IgD-negative memory B cell (primary cell): ENCODE data around the gene EIF4A3. TPM values are rescaled to one million over a fixed set of nuclear protein-coding genes. Genes with fewer than 3 reads are reported as not detected.

ENCODE experiments used
- H3K27ac Mint-ChIP-seq, 3 donors: one replicate each; pipeline ENCODE4 v1.8.0; 2020 to 2022; ENCODE audit warnings: mild to moderate bottlenecking in 3 of 3, mixed read lengths in 3 of 3, moderate library complexity in 1 of 3
- H3K27me3 Mint-ChIP-seq: one replicate; pipeline ENCODE4 v1.8.0; 2021; ENCODE audit warnings: mixed read lengths
- H3K36me3 Mint-ChIP-seq: one replicate; pipeline ENCODE4 v1.8.0; 2020; ENCODE audit warnings: mild to moderate bottlenecking, mixed read lengths
- H3K4me1 Mint-ChIP-seq, 3 donors: one replicate each; pipeline ENCODE4 v1.8.0; 2020 to 2022; ENCODE audit warnings: mixed read lengths in 3 of 3, mild to moderate bottlenecking in 1 of 3
- H3K4me3 Mint-ChIP-seq, 4 donors: one replicate each; pipeline ENCODE4 v1.8.0; 2020 to 2022; ENCODE audit warnings: mild to moderate bottlenecking in 4 of 4, mixed read lengths in 4 of 4, moderate library complexity in 3 of 4
- H3K9me3 Mint-ChIP-seq, 3 donors: one replicate each; pipeline ENCODE4 v1.8.0; 2020 to 2021; ENCODE audit warnings: mixed read lengths in 3 of 3, mild to moderate bottlenecking in 1 of 3
- polyA plus RNA-seq: library from polyadenylated mRNA; unstranded; fragments of 300-500 nt; fragmentation: Illumina TruSeq; gene quantifications from one replicate; pipeline ENCODE4 v1.2.3, GENCODE V29; 2021

The EIF4A3 gene
- polyA plus RNA-seq: 71.0 TPM

DNA sequence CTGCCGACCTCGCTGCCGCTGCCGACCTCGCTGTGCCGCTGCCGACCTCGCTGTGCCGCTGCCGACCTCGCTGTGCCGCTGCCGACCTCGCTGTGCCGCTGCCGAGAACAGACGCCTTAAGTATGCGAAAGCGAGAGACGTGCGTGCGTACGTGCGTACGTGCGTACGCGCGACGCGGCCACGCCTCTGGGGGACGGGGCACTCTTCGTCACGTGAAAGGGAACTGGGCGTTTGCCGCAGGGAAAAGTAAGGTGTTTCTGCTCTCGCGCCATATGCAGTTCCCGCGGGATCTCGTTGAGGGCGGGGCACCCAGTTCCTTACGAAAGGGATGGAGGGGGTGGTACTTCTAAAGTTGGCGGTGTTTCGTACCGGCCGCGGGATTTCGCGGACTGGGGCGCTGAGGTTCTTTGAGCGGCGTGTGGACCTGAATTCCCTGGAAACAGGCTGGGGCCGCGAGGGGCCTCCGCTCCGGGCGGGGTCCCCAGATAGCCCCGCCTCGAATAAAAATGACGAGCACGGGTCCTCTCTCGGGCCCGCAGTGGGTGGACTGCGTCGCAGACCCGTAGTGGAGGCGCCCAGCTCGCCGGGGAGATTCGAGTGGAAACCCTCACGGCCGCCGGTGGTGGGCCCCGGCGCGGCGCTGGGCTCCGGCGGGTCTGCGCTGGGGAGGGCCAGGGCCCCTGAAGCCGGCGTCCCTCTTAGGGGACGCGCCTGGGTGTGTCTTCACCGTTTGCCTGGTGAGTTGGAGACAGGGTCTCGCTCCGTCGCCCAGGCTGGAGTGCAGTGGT is at the start of gene EIF4A3:
EIF4A3 (minus strand) TSS at position 94 of the 788 bp plus-strand sequence. CDS start 167 bp downstream, outside the sequence.
- Mint-ChIP-seq H3K36me3 (peaks cover 1% of the 10 kb centered on the region), H3K9me3 (no peaks in the 10 kb centered on the region), H3K4me1 (peaks cover 15 to 33% (median 25%) of the 10 kb centered on the region in 3 donors), H3K4me3 (peak within 1 kb of the TSS; percentile 95 to 100 (median 97)), H3K27ac (peak within 1 kb of the TSS; percentile 65 to 97 (median 80)), H3K27me3 (no peaks in the 10 kb centered on the region)

DNA sequence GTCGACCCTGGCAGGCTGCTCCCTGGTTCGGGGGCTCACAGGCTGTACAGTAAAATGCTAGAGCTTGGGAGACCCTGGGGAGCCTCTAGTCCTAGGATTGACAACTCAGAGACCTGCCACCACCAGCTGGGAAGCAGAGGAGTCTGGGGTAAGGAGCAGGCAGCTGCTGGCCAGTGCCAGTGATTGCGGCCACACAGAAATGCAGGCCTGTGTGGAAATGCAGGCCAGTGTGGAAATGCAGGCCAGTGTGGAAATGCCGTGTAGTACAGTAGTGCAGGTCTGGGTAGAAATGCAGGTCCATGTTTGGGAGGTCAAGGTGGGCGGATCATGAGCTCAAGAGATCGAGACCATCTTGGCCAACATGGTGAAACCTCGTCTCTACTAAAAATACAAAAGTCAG is 49.7 kb upstream of the EIF4A3 start:
- Mint-ChIP-seq H3K9me3 (peaks cover 0 to 2% (median 0%) of the 10 kb centered on the region in 3 donors), H3K4me1 (peaks cover 0 to under 1% (median 0%) of the 10 kb centered on the region in 3 donors), H3K36me3 (no peaks in the 10 kb centered on the region), H3K27me3 (peaks cover 2% of the 10 kb centered on the region), H3K4me3 (no peak overlapping the region), H3K27ac (no peak overlapping the region)

DNA sequence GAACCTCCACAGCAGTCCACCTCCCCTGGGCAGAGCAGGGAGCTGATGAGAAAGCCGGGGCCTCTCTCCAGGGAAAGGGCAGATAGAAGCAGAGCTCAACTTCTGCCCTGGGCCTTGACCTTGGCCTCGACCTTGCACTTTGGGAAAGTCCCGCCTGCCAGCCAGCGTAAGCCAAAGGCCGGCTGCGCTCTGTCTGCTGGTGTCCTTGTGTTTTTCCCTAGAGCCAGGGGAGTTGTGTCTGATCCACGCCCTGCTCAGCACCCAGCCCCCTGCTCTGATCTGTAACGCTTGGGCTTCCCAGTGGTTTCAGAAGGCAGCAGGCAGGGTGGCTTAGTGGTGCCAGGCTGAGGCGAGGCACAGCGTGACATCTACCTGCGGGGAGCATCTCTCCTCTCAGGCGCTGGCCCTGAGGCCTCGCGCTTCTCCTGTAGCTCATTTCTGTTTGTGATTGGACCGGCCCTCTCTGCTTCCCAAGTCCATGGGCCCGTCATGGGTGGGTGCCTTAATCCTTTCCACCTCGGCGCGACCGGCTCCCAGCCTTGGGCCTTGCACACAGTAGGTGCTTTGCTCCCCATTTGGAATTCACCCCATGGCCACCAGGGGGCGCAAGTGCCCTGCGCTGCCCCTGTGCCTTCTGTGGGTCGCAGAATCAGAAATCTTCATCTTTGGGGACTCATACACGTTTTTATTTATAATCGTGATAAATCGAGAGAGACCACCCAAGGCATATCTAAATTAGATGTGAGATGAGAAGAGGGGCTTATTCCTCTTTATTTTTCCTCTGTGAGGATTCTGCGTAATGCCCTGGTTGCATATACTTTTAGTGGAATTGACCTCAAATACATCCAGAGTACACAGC is 49.0 kb upstream of the EIF4A3 start:
- peak overlapping the region in 2 of 3 donors; percentile 81 to 86 for H3K27ac Mint-ChIP-seq
- H3K27me3 Mint-ChIP-seq: peaks cover 4% of the 10 kb centered on the region
- H3K36me3 Mint-ChIP-seq: no peaks in the 10 kb centered on the region
- H3K4me3 Mint-ChIP-seq: peak overlapping the region in 1 of 4 donors; percentile 48
- H3K9me3 Mint-ChIP-seq: peaks cover 0 to 2% (median 0%) of the 10 kb centered on the region in 3 donors
- peaks cover 0 to 2% (median 0%) of the 10 kb centered on the region in 3 donors for H3K4me1 Mint-ChIP-seq

- Mint-ChIP-seq H3K4me3 (no peak overlapping the region), H3K4me1 (peaks cover 0 to 2% (median 0%) of the 10 kb centered on the region in 3 donors), H3K27me3 (peaks cover 4% of the 10 kb centered on the region), H3K9me3 (peaks cover 0 to 2% (median 0%) of the 10 kb centered on the region in 3 donors), H3K36me3 (no peaks in the 10 kb centered on the region), H3K27ac (no peak overlapping the region)
These were observed 48.2 kb upstream of the EIF4A3 start for GRCh38 chr17:80195141-80195540.

- Mint-ChIP-seq H3K27ac (no peak overlapping the region), H3K4me3 (peak overlapping the region in 1 of 4 donors; percentile 69), H3K36me3 (no peaks in the 10 kb centered on the region), H3K4me1 (peaks cover 0 to 2% (median 0%) of the 10 kb centered on the region in 3 donors), H3K9me3 (peaks cover 0 to 2% (median 0%) of the 10 kb centered on the region in 3 donors), H3K27me3 (peaks cover 7% of the 10 kb centered on the region)
These were observed 45.1 kb upstream of the EIF4A3 start for GRCh38 chr17:80191865-80192661.

DNA sequence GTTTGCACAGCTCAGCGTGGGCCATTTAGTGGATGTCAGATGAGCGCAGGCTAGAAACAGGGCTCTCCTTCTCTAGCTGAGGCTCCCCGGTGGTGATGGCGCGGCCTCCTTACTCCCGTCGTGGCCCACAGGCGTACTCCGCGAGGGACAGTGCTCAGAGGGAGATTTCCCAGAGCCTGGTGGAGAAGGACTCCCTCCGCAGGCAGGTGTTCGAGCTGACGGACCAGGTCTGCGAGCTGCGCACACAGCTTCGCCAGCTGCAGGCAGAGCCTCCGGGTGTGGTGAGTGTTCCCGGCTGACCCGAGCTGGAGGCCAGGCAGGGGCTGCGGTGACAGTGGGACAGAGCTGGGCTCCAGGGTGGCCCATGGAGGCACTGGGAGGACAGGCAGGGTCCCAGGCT is 44.3 kb upstream of the EIF4A3 start:
- Mint-ChIP-seq H3K36me3 (no peaks in the 10 kb centered on the region), H3K4me1 (peaks cover 0 to 2% (median 0%) of the 10 kb centered on the region in 3 donors), H3K4me3 (no peak overlapping the region), H3K27me3 (peaks cover 7% of the 10 kb centered on the region), H3K27ac (no peak overlapping the region), H3K9me3 (peaks cover 0 to 2% (median 0%) of the 10 kb centered on the region in 3 donors)

- Mint-ChIP-seq H3K36me3 (no peaks in the 10 kb centered on the region), H3K27ac (no peak overlapping the region), H3K27me3 (peaks cover 7% of the 10 kb centered on the region), H3K4me1 (peaks cover 0 to 2% (median 0%) of the 10 kb centered on the region in 3 donors), H3K4me3 (no peak overlapping the region), H3K9me3 (peaks cover 0 to 2% (median 0%) of the 10 kb centered on the region in 3 donors)
These were observed 43.8 kb upstream of the EIF4A3 start for GRCh38 chr17:80190716-80191115.

DNA sequence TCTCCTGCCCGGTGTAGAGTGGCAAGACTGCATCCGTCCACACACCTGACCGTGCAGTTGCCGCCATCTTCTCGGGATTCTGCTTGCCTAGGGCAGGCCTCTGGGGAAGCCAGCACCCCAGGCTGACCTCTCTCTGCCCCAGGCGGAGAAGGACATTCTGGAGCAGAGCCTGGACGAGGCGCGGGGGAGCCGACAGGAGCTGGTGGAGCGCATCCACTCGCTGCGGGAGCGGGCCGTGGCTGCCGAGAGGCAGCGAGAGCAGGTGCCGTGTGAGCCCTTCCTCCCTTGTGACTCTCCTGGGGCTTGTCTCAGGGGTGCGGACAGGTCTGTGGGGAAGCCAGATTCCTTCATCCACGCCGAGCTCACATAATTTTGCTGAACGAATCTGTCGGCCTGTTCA is 42.7 kb upstream of the EIF4A3 start:
- H3K27ac Mint-ChIP-seq: no peak overlapping the region
- H3K36me3 Mint-ChIP-seq: no peaks in the 10 kb centered on the region
- H3K4me3 Mint-ChIP-seq: no peak overlapping the region
- peaks cover 10% of the 10 kb centered on the region for H3K27me3 Mint-ChIP-seq
- peaks cover 0 to 2% (median 0%) of the 10 kb centered on the region in 3 donors for H3K4me1 Mint-ChIP-seq
- peaks cover 0 to 2% (median 0%) of the 10 kb centered on the region in 3 donors for H3K9me3 Mint-ChIP-seq

DNA sequence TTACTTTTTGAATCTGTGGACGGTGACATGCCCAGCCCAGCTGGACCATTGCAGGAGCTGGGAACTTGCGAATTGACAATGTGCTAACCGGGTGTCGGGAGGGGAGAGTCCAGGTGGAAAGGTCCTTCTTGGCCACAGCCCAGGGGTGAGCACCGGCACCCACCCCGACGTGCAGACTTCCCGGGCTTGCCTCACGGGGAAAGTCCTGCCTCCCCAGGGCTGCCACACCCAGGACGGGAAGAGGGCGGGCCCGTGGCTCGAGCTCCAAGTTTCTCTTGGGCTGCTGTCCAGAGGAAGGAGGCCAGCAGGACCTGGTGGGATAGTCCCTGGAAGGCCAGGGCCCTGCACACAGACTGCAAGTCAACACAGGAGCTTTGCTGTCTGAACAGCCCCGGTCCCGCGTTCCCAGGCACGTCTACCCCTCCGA is 40.6 kb upstream of the EIF4A3 start:
- Mint-ChIP-seq H3K4me1 (peaks cover 0 to 2% (median 0%) of the 10 kb centered on the region in 3 donors), H3K27ac (no peak overlapping the region), H3K36me3 (peaks cover 2% of the 10 kb centered on the region), H3K4me3 (no peak overlapping the region), H3K9me3 (peaks cover 0 to 2% (median 0%) of the 10 kb centered on the region in 3 donors), H3K27me3 (peaks cover 10% of the 10 kb centered on the region)

- peaks cover 10% of the 10 kb centered on the region for H3K27me3 Mint-ChIP-seq
- no peak overlapping the region for H3K27ac Mint-ChIP-seq
- H3K4me3 Mint-ChIP-seq: peak overlapping the region in 1 of 4 donors; percentile 27
These were observed 40.2 kb upstream of the EIF4A3 start for GRCh38 chr17:80187090-80187489.

DNA sequence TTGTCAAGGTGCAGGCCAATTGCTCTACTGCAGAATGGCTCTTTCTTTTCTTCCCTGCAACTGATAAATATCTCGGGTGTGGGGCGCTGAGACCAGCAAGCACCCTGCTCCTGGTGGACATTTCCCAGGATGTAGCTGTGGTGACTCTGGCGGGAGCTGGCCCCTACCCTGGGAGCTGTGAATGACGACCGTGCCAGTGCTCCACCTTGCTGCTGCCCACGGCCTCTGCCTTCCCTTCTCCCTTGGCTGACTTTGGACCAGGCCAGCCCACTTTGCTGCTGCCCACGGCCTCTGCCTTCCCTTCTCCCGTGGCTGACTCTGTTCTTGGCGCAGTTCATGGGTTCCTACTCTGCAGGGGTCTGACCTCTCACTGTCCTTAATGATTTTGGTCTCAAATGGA is 39.0 kb upstream of the EIF4A3 start:
- peaks cover 15% of the 10 kb centered on the region for H3K27me3 Mint-ChIP-seq
- no peak overlapping the region for H3K4me3 Mint-ChIP-seq
- H3K9me3 Mint-ChIP-seq: peaks cover 0 to 2% (median 0%) of the 10 kb centered on the region in 3 donors
- peaks cover 2% of the 10 kb centered on the region for H3K36me3 Mint-ChIP-seq
- H3K27ac Mint-ChIP-seq: no peak overlapping the region
- H3K4me1 Mint-ChIP-seq: no peaks in the 10 kb centered on the region

More at GRCh38 chr17:80187090-80187489, 40.2 kb upstream of the EIF4A3 start:
- H3K9me3 Mint-ChIP-seq: peaks cover 0 to 2% (median 0%) of the 10 kb centered on the region in 3 donors
- peaks cover 0 to 2% (median 0%) of the 10 kb centered on the region in 3 donors for H3K4me1 Mint-ChIP-seq
- peaks cover 2% of the 10 kb centered on the region for H3K36me3 Mint-ChIP-seq

GRCh38 chr17:80184423-80184714 is 37.4 kb upstream of the EIF4A3 start:
- peaks cover 0 to 2% (median 0%) of the 10 kb centered on the region in 3 donors for H3K9me3 Mint-ChIP-seq
- no peak overlapping the region for H3K27ac Mint-ChIP-seq
- no peak overlapping the region for H3K4me3 Mint-ChIP-seq
- H3K36me3 Mint-ChIP-seq: peaks cover 2% of the 10 kb centered on the region
- H3K27me3 Mint-ChIP-seq: peaks cover 15% of the 10 kb centered on the region
- no peaks in the 10 kb centered on the region for H3K4me1 Mint-ChIP-seq

DNA sequence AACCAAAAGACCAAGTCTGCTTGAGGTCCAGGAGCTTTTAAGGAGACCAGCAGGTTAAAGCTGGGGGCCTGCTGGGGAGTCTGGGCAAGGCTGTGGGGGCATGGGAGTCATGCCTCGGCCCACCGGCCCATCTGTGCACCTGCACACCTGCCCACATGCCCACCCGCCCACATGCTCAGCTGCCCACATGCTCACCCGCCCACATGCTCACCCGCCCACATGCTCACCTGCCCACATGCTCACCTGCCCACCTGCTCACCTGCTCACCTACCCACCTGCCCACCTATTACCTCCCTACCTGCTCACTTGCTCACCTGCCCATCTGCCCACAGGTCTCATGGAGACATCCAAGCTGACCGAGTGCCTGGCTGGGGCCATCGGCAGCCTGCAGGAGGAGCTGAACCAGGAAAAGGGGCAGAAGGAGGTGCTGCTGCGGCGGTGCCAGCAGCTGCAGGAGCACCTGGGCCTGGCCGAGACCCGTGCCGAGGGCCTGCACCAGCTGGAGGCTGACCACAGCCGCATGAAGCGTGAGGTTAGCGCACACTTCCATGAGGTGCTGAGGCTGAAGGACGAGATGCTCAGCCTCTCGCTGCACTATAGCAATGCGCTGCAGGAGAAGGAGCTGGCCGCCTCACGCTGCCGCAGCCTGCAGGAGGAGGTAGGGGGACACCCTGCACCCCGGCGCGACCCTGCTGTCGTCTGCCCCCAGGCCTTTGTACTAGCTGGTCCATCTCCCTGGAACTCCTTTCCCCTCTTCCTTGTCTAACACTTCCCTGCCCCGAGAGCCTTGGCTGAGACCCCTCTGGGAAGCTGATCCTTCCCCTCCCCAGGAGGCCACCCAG is 36.9 kb upstream of the EIF4A3 start:
- Mint-ChIP-seq H3K9me3 (peaks cover 0 to 2% (median 0%) of the 10 kb centered on the region in 3 donors), H3K27me3 (peaks cover 15% of the 10 kb centered on the region), H3K36me3 (peaks cover 2% of the 10 kb centered on the region), H3K4me3 (no peak overlapping the region), H3K4me1 (no peaks in the 10 kb centered on the region), H3K27ac (no peak overlapping the region)

- Mint-ChIP-seq H3K9me3 (peaks cover 0 to 2% (median 0%) of the 10 kb centered on the region in 3 donors), H3K36me3 (peaks cover 2% of the 10 kb centered on the region), H3K27ac (no peak overlapping the region), H3K4me1 (no peaks in the 10 kb centered on the region), H3K4me3 (no peak overlapping the region), H3K27me3 (peaks cover 13% of the 10 kb centered on the region)
These were observed 35.9 kb upstream of the EIF4A3 start for GRCh38 chr17:80182845-80183223.
